IMR-90 (cell line): ENCODE results near the gene NFKBIB. TPM values are rescaled to one million over a fixed set of nuclear protein-coding genes. Genes with fewer than 3 reads are reported as not detected.

Experiments
- ATAC-seq: fragments of 200-7000 bp; cut with Tn5 transposase; 2 replicates; pipeline ENCODE4 v1.9.1; 2020; ENCODE audit warnings: low read depth, mild to moderate bottlenecking, moderate library complexity
- BruUV-seq: library from RNA; stranded (reverse); fragments of 400-500 nt; replicated peaks from 2 replicates; lab custom pipeline; 2021; lab: Mats Ljungman, UMichigan
- CTCF ChIA-PET: fragments of 300-600 bp; formaldehyde crosslinking; extraction: SDS; loops from one replicate; lab custom pipeline; 2021; ENCODE audit warnings: antibody characterized with exemption; lab: Yijun Ruan, JAX
- POLR2A ChIA-PET: fragments of 300-600 bp; sonication (Branson Sonifier 250); formaldehyde crosslinking; loops from one replicate; lab custom pipeline; 2022; ENCODE audit warnings: antibody characterized with exemption; ENCODE audit not compliant: unreplicated experiment; lab: Charles Lee
- DNase-seq: peaks from one replicate; pipeline ENCODE4 v3.0.0; 2013
- H2AFZ ChIP-seq: replicated peaks from 2 replicates; pipeline ENCODE3; 2013; ENCODE audit warnings: low read length, mild to moderate bottlenecking; ENCODE audit not compliant: poor library complexity
- H2AK5ac ChIP-seq: 2 replicates; pipeline ENCODE4 v1.6.1; 2013; ENCODE audit warnings: low read depth, low read length, inconsistent platforms
- H2AK9ac ChIP-seq: replicated peaks from 2 replicates; pipeline ENCODE3; 2013; ENCODE audit warnings: mild to moderate bottlenecking, low read depth, low read length, moderate library complexity; ENCODE audit not compliant: poor library complexity
- H2BK120ac ChIP-seq: 2 replicates; pipeline ENCODE4 v1.6.1; 2013; ENCODE audit warnings: low read depth, low read length, inconsistent platforms
- H2BK15ac ChIP-seq: 3 replicates; pipeline ENCODE4 v1.6.1; 2013; ENCODE audit warnings: low read depth, low read length, inconsistent platforms
- H2BK20ac ChIP-seq: 2 replicates; pipeline ENCODE4 v1.6.1; 2013; ENCODE audit warnings: low read depth, mild to moderate bottlenecking, inconsistent platforms, low read length, moderate library complexity
- H2BK5ac ChIP-seq: 2 replicates; pipeline ENCODE4 v1.6.1; 2013; ENCODE audit warnings: mild to moderate bottlenecking, low read depth, low read length, inconsistent platforms; ENCODE audit not compliant: poor library complexity, severe bottlenecking
- H3K14ac ChIP-seq: replicated peaks from 2 replicates; pipeline ENCODE4 v1.6.1; 2013; ENCODE audit warnings: low read depth, low read length, inconsistent platforms
- H3K18ac ChIP-seq: 2 replicates; pipeline ENCODE4 v1.6.1; 2013; ENCODE audit warnings: low read depth, low read length, control low read depth
- H3K23ac ChIP-seq: 2 replicates; pipeline ENCODE4 v1.6.1; 2013; ENCODE audit warnings: low read depth, low read length, inconsistent platforms
- H3K27ac ChIP-seq: 2 replicates; pipeline ENCODE4 v1.5.1; 2013; ENCODE audit warnings: mild to moderate bottlenecking, control low read depth, low read length; ENCODE audit not compliant: insufficient read depth
- H3K27me3 ChIP-seq: 2 replicates; pipeline ENCODE4 v1.6.1; 2013; ENCODE audit warnings: low read length; ENCODE audit not compliant: control insufficient read depth, insufficient read depth
- H3K36me3 ChIP-seq: 2 replicates; pipeline ENCODE4 v1.6.1; 2013; ENCODE audit warnings: low read length, mixed read lengths; ENCODE audit not compliant: control insufficient read depth, insufficient read depth
- H3K4ac ChIP-seq: 2 replicates; pipeline ENCODE4 v1.6.1; 2013; ENCODE audit warnings: low read depth, low read length, inconsistent platforms
- H3K4me1 ChIP-seq: 2 replicates; pipeline ENCODE4 v1.6.1; 2013; ENCODE audit warnings: low read length, mixed read lengths; ENCODE audit not compliant: control insufficient read depth, insufficient read depth
- H3K4me2 ChIP-seq: 2 replicates; pipeline ENCODE4 v1.6.1; 2013; ENCODE audit warnings: low read depth, mild to moderate bottlenecking, control low read depth, low read length, moderate library complexity
- H3K4me3 ChIP-seq: 2 replicates; pipeline ENCODE4 v1.5.1; 2013; ENCODE audit warnings: low read depth, mild to moderate bottlenecking, control low read depth, low read length, moderate library complexity; ENCODE audit not compliant: insufficient read depth
- H3K56ac ChIP-seq: 2 replicates; pipeline ENCODE4 v1.6.1; 2013; ENCODE audit warnings: low read length, inconsistent platforms; ENCODE audit not compliant: insufficient read depth; ENCODE audit errors: extremely low read depth
- H3K79me1 ChIP-seq, 2 experiments: 2 replicates each; pipeline ENCODE4 v1.6.1; 2013; ENCODE audit warnings: low read length in 2 of 2, inconsistent platforms in 1 of 2, low read depth in 1 of 2
- H3K9ac ChIP-seq: 2 replicates; pipeline ENCODE4 v1.6.1; 2013; ENCODE audit warnings: low read depth, low read length, control low read depth
- H3K9me1 ChIP-seq: 2 replicates; pipeline ENCODE4 v1.6.1; 2013; ENCODE audit warnings: low read length, inconsistent platforms; ENCODE audit not compliant: insufficient read depth
- H3K9me3 ChIP-seq: 2 replicates; pipeline ENCODE4 v1.6.1; 2013; ENCODE audit warnings: low read length; ENCODE audit not compliant: control insufficient read depth, insufficient read depth
- H4K20me1 ChIP-seq: 2 replicates; pipeline ENCODE4 v1.6.1; 2013; ENCODE audit warnings: low read length, inconsistent platforms; ENCODE audit not compliant: insufficient read depth
- H4K5ac ChIP-seq: 2 replicates; pipeline ENCODE4 v1.6.1; 2013; ENCODE audit warnings: mild to moderate bottlenecking, low read depth, low read length, control low read depth
- H4K8ac ChIP-seq, 2 experiments: 2 replicates each; pipeline ENCODE4 v1.6.1; 2013; ENCODE audit warnings: low read depth in 2 of 2, low read length in 2 of 2, control low read depth in 1 of 2, inconsistent platforms in 1 of 2
- H4K91ac ChIP-seq: 2 replicates; pipeline ENCODE4 v1.6.1; 2013; ENCODE audit warnings: low read depth, low read length, inconsistent platforms; ENCODE audit not compliant: insufficient read depth
- CEBPB ChIP-seq: IDR thresholded peaks from 2 replicates; pipeline ENCODE4 v1.6.1; 2012; ENCODE audit warnings: low read depth, low read length, improper control_type of control experiment
- CHD1 ChIP-seq: IDR thresholded peaks from 2 replicates; pipeline ENCODE4 v1.6.1; 2012; ENCODE audit warnings: low read depth, low read length, improper control_type of control experiment
- FOS ChIP-seq: fragments of 150-350 bp; IDR thresholded peaks from 2 replicates; pipeline ENCODE4 v1.6.1; 2016; ENCODE audit warnings: low read depth, low read length
- MAZ ChIP-seq: IDR thresholded peaks from 2 replicates; pipeline ENCODE4 v1.6.1; 2012; ENCODE audit warnings: low read depth, mild to moderate bottlenecking, low read length, improper control_type of control experiment, moderate library complexity, borderline replicate concordance
- MXI1 ChIP-seq: IDR thresholded peaks from 2 replicates; pipeline ENCODE4 v1.6.1; 2012; ENCODE audit warnings: low read depth, mild to moderate bottlenecking, low read length, moderate library complexity, borderline replicate concordance
- NFE2L2 ChIP-seq: fragments of 150-350 bp; IDR thresholded peaks from 2 replicates; pipeline ENCODE4 v1.6.1; 2016; ENCODE audit warnings: low read depth, mild to moderate bottlenecking, low read length
- POLR2A ChIP-seq: IDR thresholded peaks from 2 replicates; pipeline ENCODE4 v1.6.1; 2012; ENCODE audit warnings: mild to moderate bottlenecking, low read depth, low read length
- RAD21 ChIP-seq: IDR thresholded peaks from 2 replicates; pipeline ENCODE4 v1.6.1; 2012; ENCODE audit warnings: low read length, improper control_type of control experiment
- RFX5 ChIP-seq: IDR thresholded peaks from 2 replicates; pipeline ENCODE4 v1.8.0; 2012; ENCODE audit warnings: low read depth, mild to moderate bottlenecking, low read length, moderate library complexity
- SMC3 ChIP-seq: fragments of 150-350 bp; IDR thresholded peaks from 2 replicates; pipeline ENCODE4 v1.6.1; 2016; ENCODE audit warnings: low read depth, mild to moderate bottlenecking, antibody characterized with exemption, low read length, moderate library complexity
- WGBS, 2 experiments: methylation state at CpG; one replicate each; pipeline versions ENCODE4 v1.1.5 to v1.1.7; 2013; ENCODE audit warnings: missing lambda C conversion rate in 2 of 2; ENCODE audit not compliant: insufficient read length in 1 of 2; ENCODE audit errors: extremely low coverage in 2 of 2; 5-methylcytosine and 5-hydroxymethylcytosine counted together
- dilution Hi-C: fragments of 300-500 bp; cut with HindIII; formaldehyde crosslinking; loops from one replicate; pipeline ENCODE4 v1.14.3; 2018; ENCODE audit warnings: low sequenced_read_pairs; ENCODE audit not compliant: unreplicated experiment
- in situ Hi-C: fragments of 300-500 bp; cut with MboI; formaldehyde crosslinking; loops from 3 replicates; pipeline ENCODE4 v1.14.3; 2019; ENCODE audit warnings: low sequenced_read_pairs, inconsistent platforms, mixed read lengths
- intact Hi-C: fragments of 100-400 bp; cut with micrococcal nuclease; formaldehyde crosslinking; loops from 2 replicates; pipeline ENCODE4 v1.10.0; 2022
- polyA plus RNA-seq, 3 experiments: library from polyadenylated mRNA; depleted of rRNA; stranded (reverse); fragments of >200 nt; gene quantifications; 2 replicates each; pipeline ENCODE4 v1.2.3, GENCODE V29; 2012; ENCODE audit warnings: low replicate concordance in 1 of 3
- total RNA-seq: library from RNA; depleted of rRNA; stranded (reverse); fragments of >200 nt; gene quantifications from 2 replicates; pipeline ENCODE4 v1.2.3, GENCODE V29; 2012
- TF ChIP-seq, protein P1 (sequence below): conservative IDR thresholded peaks from 2 replicates; pipeline ENCODE4 v1.5.1; 2012; ENCODE audit warnings: mild to moderate bottlenecking, low read depth, low read length, improper control_type of control experiment
- TF ChIP-seq, protein P2 (sequence below): fragments of 150-350 bp; IDR thresholded peaks from 2 replicates; pipeline ENCODE4 v1.6.1; 2016; ENCODE audit warnings: low read depth, mild to moderate bottlenecking, low read length, moderate library complexity, borderline replicate concordance
- TF ChIP-seq, protein P3 (sequence below): fragments of 150-350 bp; IDR thresholded peaks from 2 replicates; pipeline ENCODE4 v1.6.1; 2017; ENCODE audit warnings: mild to moderate bottlenecking, antibody characterized with exemption, low read length, low read depth

NFKBIB gene
- total and polyA plus RNA-seq, 2 of the 4 experiments (the other 2 are of a cell fraction) = 7.5 to 25.5 TPM

DNA sequence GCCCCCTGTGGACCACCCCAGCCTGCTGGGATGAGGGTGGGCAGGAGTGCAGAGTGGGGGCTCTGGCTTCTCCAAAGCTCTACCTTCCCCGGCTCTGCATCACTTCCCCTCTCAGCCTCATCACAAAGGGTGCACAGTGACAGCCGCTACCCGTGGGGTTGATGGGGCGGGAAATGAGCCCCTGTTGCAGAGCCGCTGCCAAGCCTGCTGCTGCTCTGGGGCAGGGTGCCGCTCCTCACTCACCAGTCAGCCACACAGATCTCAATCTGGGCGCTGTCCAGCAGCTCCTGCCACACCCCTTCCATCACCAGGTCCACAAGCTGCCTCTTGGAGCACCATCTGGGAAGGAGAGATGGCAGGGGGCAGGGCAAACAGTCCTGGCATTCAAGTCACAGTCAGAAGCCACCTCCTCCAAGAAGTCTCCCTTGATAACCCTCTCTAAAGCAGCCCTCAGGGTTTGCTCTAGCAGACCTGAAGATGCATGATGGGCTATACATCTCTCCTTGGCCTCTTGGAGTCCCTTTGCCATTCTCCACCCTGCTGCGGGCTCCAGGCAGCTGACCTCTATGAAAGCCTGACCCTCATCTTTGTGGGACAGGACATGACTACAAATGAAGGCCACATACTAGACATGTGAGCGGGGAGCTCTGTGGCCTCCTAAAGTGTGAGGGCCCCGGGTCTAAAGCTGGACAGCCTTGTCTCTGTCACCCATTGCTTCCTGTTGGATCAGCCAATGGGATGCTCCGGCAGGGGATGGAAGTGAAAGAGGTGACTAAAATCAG is 46.7 kb downstream of the NFKBIB start:
- H3K9ac ChIP-seq = no peak overlapping the region
- WGBS, 2 experiments = 100% methylated on average over 1 of the region's 11 CpGs; no CpG with 5 or more reads in 1 of the 2 experiments
- DNase-seq (no peak), ATAC-seq (no peak)
- H2AFZ ChIP-seq = no peak overlapping the region
- H3K36me3 ChIP-seq = peaks cover 17% of the 10 kb centered on the region
- no peaks in the 10 kb centered on the region for H4K20me1 ChIP-seq
- H4K91ac ChIP-seq = no peak overlapping the region
- H3K14ac ChIP-seq = no peak overlapping the region
- H3K18ac ChIP-seq = no peak overlapping the region
- no peak overlapping the region for H2AK9ac ChIP-seq
- H3K79me1 ChIP-seq = no peaks in the 10 kb centered on the region
- H2AK5ac ChIP-seq = no peak overlapping the region
- no peak overlapping the region for H3K4me3 ChIP-seq
- H3K4me2 ChIP-seq = no peak overlapping the region
- H3K27ac ChIP-seq = no peak overlapping the region
- dilution Hi-C loops (no loop called here), intact Hi-C loops (no loop called here), in situ Hi-C loops (loop anchor here (25.0 kb wide), 1 partner anchor 534 kb away; the partner anchor contains the start of gene FAM98C)
- no peak overlapping the region for H4K5ac ChIP-seq
- H3K4me1 ChIP-seq = peaks cover 2% of the 10 kb centered on the region; the same call in 1 of the 2 replicates
- no peak overlapping the region for H3K23ac ChIP-seq
- no peak overlapping the region for H2BK5ac ChIP-seq
- CTCF ChIA-PET = interaction anchor here (0.5 to 1.0 kb wide), 2 partner anchors 9 to 16 kb away, joined by 3 to 4 read pairs; no protein-coding TSS in a partner anchor
- H3K56ac ChIP-seq = no peak overlapping the region
- H2BK20ac ChIP-seq = no peak overlapping the region
- no peak overlapping the region for H2BK120ac ChIP-seq
- no peaks in the 10 kb centered on the region for H3K27me3 ChIP-seq
- no peak overlapping the region for H3K4ac ChIP-seq
- TF ChIP-seq POLR2A (no peak), FOS (no peak), CEBPB (no peak), RAD21 (no peak), CHD1 (no peak), SMC3 (no peak), NFE2L2 (no peak), MXI1 (no peak), MAZ (no peak), RFX5 (no peak)
- TF ChIP-seq, protein P1, sequence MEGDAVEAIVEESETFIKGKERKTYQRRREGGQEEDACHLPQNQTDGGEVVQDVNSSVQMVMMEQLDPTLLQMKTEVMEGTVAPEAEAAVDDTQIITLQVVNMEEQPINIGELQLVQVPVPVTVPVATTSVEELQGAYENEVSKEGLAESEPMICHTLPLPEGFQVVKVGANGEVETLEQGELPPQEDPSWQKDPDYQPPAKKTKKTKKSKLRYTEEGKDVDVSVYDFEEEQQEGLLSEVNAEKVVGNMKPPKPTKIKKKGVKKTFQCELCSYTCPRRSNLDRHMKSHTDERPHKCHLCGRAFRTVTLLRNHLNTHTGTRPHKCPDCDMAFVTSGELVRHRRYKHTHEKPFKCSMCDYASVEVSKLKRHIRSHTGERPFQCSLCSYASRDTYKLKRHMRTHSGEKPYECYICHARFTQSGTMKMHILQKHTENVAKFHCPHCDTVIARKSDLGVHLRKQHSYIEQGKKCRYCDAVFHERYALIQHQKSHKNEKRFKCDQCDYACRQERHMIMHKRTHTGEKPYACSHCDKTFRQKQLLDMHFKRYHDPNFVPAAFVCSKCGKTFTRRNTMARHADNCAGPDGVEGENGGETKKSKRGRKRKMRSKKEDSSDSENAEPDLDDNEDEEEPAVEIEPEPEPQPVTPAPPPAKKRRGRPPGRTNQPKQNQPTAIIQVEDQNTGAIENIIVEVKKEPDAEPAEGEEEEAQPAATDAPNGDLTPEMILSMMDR = no peak
- TF ChIP-seq, protein P2, sequence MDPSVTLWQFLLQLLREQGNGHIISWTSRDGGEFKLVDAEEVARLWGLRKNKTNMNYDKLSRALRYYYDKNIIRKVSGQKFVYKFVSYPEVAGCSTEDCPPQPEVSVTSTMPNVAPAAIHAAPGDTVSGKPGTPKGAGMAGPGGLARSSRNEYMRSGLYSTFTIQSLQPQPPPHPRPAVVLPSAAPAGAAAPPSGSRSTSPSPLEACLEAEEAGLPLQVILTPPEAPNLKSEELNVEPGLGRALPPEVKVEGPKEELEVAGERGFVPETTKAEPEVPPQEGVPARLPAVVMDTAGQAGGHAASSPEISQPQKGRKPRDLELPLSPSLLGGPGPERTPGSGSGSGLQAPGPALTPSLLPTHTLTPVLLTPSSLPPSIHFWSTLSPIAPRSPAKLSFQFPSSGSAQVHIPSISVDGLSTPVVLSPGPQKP = no peak
- TF ChIP-seq, protein P3, sequence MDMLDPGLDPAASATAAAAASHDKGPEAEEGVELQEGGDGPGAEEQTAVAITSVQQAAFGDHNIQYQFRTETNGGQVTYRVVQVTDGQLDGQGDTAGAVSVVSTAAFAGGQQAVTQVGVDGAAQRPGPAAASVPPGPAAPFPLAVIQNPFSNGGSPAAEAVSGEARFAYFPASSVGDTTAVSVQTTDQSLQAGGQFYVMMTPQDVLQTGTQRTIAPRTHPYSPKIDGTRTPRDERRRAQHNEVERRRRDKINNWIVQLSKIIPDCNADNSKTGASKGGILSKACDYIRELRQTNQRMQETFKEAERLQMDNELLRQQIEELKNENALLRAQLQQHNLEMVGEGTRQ = no peak
- POLR2A ChIA-PET = no interaction called here
- H4K8ac ChIP-seq = no peak overlapping the region
- no peaks in the 10 kb centered on the region for H3K9me3 ChIP-seq
- H2BK15ac ChIP-seq = no peak overlapping the region
- BruUV-seq = no TSS peak
- H3K9me1 ChIP-seq = 0 out of 2 replicates have a peak, but pooled peaks cover 7% of the 10 kb centered on the region
